Brain microvascular endothelial cell (primary cell): Measurements from ENCODE around the gene ZNF354C.

ENCODE experiments used
- DNase-seq: peaks from one replicate; pipeline ENCODE4 v3.0.0-alpha.2; 2020
- H3K27ac ChIP-seq: fragments of 250-450 bp; sonication (Bioruptor Pico); 2 replicates; pipeline ENCODE4 v1.5.1; 2020; ENCODE audit warnings: mild to moderate bottlenecking, moderate library complexity
- H3K27me3 ChIP-seq: fragments of 250-450 bp; sonication (Bioruptor Pico); replicated peaks from 2 replicates; pipeline ENCODE4 v1.5.1; 2020; ENCODE audit warnings: mild to moderate bottlenecking
- H3K36me3 ChIP-seq: fragments of 250-450 bp; sonication (Bioruptor Pico); replicated peaks from 2 replicates; pipeline ENCODE4 v1.5.1; 2020; ENCODE audit warnings: mild to moderate bottlenecking
- H3K4me3 ChIP-seq: 2 replicates; pipeline ENCODE4 v1.5.1; 2011; ENCODE audit warnings: low read depth, mild to moderate bottlenecking, control low read depth, low read length, moderate library complexity
- in situ Hi-C: cut with HindIII; loops from 2 replicates; pipeline ENCODE4 v1.10.0; 2017; ENCODE audit warnings: low sequenced_read_pairs, low pct_ligation_motif_present
- TF ChIP-seq, protein P1 (sequence below): IDR thresholded peaks from 2 replicates; pipeline ENCODE4 v1.5.1; 2011; ENCODE audit warnings: low read depth, mild to moderate bottlenecking, moderate library complexity, low read length, control low read depth, inconsistent platforms; ENCODE audit errors: missing control alignments

Gene ZNF354C

DNA sequence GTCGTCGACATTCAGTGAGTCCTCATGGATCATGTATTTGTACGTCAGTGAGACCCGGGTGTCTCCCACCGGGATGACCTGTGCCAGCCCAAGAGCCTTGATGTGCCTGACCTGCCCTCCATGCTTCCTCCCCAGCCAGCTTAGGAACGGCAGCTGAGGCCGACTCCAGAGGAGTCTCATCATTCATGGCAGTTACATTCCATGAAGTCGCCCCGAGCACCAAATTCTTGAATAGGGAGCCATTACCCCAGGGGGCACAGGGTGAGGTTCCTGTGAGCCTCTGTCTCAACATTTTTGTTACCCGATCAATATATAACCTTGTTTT is 67.8 kb downstream of the ZNF354C start:
- Histone ChIP-seq H3K36me3 (peaks cover 14% of the 10 kb centered on the region), H3K27me3 (no peaks in the 10 kb centered on the region), H3K4me3 (no peak overlapping the region), H3K27ac (no peak overlapping the region)
- TF ChIP-seq, protein P1, sequence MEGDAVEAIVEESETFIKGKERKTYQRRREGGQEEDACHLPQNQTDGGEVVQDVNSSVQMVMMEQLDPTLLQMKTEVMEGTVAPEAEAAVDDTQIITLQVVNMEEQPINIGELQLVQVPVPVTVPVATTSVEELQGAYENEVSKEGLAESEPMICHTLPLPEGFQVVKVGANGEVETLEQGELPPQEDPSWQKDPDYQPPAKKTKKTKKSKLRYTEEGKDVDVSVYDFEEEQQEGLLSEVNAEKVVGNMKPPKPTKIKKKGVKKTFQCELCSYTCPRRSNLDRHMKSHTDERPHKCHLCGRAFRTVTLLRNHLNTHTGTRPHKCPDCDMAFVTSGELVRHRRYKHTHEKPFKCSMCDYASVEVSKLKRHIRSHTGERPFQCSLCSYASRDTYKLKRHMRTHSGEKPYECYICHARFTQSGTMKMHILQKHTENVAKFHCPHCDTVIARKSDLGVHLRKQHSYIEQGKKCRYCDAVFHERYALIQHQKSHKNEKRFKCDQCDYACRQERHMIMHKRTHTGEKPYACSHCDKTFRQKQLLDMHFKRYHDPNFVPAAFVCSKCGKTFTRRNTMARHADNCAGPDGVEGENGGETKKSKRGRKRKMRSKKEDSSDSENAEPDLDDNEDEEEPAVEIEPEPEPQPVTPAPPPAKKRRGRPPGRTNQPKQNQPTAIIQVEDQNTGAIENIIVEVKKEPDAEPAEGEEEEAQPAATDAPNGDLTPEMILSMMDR: no peak
- in situ Hi-C loops: no loop called here
- DNase-seq: no peak

DNA sequence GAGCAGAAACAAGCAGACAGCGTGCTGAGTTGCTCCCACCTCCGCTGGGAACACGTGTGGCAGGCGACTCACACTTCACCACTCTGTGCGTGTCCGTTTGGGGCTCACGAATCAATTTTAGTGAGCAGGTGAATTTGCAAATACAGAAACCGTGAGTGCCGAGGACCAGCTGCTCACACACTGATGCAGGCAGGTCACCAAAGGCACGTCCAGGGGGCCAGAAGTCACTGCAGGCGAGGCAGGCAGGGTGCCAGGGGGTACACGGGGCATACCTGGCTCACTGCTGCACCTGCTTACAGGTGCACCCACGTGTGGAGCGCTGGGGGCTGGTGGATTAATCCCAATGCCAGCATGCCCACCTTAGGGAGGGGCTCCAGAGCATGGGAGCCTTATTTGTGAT is 68.8 kb downstream of the ZNF354C start:
- in situ Hi-C loops: no loop called here
- TF ChIP-seq, protein P1: no peak
- no peak for DNase-seq
- no peak overlapping the region for H3K27ac ChIP-seq
- no peak overlapping the region for H3K4me3 ChIP-seq
- H3K36me3 ChIP-seq: peaks cover 14% of the 10 kb centered on the region
- no peaks in the 10 kb centered on the region for H3K27me3 ChIP-seq

DNA sequence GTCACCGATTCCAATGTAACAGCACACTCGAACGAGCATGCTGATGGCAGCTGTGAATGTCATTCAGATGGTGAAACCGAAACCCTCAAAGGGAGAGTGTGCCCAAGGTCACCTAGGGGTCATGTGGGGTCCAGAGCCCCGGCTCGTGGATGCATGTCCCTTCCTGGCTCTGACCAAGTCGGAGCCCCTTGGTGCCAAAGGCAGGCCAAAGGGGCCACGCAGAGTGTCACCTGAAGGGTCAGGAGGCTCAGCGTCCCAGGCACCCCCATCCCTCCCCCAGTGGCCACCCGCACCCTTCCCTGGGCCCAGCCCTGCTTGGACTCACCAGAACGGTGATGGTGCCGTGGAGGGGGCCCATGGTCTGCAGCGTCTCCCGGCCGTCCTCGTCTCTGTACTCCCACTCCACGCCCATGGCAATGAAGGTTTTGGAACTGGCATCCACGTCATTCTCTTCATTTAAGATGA is 69.5 kb downstream of the ZNF354C start:
- H3K27me3 ChIP-seq: no peaks in the 10 kb centered on the region
- DNase-seq: no peak
- no peak overlapping the region for H3K4me3 ChIP-seq
- H3K36me3 ChIP-seq: peaks cover 14% of the 10 kb centered on the region
- in situ Hi-C loops: no loop called here
- TF ChIP-seq, protein P1: no peak
- H3K27ac ChIP-seq: no peak overlapping the region

DNA sequence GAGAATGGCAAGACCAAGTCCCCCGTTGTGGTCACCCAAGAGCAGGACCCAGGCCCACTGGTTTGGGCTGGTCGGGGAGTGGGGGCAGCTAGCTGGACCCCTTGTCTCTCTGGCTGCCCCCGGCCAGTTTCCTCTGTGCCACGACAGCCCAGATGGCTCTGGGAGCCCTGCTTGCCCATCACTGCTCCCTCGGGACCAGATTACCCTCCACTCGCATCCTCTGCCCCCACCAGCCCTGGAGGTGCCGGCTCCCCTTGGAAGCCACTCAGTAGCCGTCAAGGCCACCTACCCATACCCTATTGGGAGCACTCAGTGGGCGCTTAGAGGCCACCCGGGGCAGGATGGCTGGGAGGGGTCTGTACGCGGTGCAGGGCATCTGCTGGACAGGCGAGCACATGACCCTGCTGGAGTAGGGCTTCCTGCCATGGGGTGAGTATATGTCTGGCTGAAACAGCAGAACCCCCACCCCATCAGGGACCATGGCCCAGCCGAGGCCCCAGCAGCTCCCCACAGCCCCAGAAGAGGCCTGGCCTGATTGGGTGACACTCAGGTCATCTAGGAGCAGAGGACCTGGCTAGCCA is 70.0 kb downstream of the ZNF354C start:
- in situ Hi-C loops: no loop called here
- Histone ChIP-seq H3K4me3 (no peak overlapping the region), H3K27me3 (no peaks in the 10 kb centered on the region), H3K36me3 (peaks cover 14% of the 10 kb centered on the region), H3K27ac (no peak overlapping the region)
- TF ChIP-seq, protein P1: no peak
- no peak for DNase-seq

DNA sequence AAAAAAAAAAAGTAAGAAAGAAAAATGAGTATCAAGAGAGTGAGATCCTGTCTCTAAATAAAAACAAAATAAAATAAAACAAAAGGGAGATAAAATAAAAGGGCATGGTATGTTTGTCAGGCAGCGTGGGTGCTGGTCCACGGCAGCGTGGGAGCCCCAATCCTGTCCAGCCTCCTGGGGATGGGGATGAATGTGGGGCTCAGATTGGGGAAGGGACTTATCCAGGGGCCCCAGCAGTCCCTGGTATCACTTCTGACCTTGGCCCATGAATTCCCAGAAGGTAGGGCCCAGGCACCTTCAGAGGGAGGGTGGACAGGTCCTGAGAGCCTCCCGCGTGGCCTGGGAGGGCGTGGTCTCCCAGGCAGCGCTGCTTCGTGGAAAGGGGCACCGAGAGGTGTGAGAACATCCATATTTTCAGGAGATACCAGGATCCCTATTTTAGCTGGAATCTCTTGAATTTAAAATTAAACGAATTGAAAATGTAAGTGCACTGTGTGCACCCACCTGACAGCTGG is 71.2 kb downstream of the ZNF354C start:
- H3K4me3 ChIP-seq: no peak overlapping the region
- TF ChIP-seq, protein P1: no peak
- peaks cover 14% of the 10 kb centered on the region for H3K36me3 ChIP-seq
- no peak overlapping the region for H3K27ac ChIP-seq
- DNase-seq: no peak
- in situ Hi-C loops: no loop called here
- H3K27me3 ChIP-seq: no peaks in the 10 kb centered on the region

DNA sequence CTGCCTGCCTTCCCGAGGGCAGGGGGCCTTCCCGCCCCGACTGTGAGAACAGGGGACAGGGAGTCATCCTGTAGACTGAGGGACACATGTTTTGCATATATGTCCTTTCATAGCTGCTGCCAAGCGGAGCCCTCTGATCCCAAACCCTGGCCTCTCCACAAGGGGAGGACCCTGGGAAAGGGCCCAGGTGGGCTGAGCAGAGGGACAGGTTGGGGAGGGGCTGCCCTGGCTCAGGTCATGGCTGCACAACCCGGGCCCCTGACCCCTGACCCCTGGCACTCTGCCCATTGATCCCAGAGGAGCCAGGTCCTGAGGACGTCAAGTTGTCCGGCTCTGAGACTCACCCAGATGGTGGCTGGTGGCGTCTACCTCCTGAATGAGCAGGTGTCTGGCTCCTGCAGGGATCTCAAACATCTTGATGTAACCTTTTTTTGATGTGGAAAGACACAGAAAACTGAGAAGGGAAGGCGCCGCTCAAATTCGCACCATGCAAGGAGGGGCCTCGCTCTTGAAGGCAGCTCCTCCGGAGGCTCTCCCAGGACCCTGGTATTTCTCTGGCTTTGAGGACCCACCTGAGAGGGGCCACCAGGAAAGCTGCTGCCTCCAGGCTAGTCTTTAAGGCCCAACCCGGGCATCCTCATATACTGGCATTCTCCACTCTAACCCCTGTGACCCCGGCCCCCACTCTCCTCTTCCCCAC is 71.9 kb downstream of the ZNF354C start:
- peaks cover 14% of the 10 kb centered on the region for H3K36me3 ChIP-seq
- DNase-seq: no peak
- H3K27me3 ChIP-seq: no peaks in the 10 kb centered on the region
- in situ Hi-C loops: no loop called here
- H3K4me3 ChIP-seq: no peak overlapping the region
- TF ChIP-seq, protein P1: no peak
- no peak overlapping the region for H3K27ac ChIP-seq
